Measurements from ENCODE around the gene TLL1.

The TLL1 gene

GRCh38 chr4:166144607-166145006 lies 271.6 kb downstream of the TLL1 start:
- no peaks in the 10 kb centered on the region for H3K9me3 ChIP-seq (ENCODE audit: control insufficient read depth, insufficient read depth, low read length)
- H3K36me3 ChIP-seq (ENCODE audit: control insufficient read depth, low read length): no peaks in the 10 kb centered on the region
- no peaks in the 10 kb centered on the region for H3K27me3 ChIP-seq (ENCODE audit: control insufficient read depth, low read length)
- H3K27ac ChIP-seq (ENCODE audit: low read depth, low read length): no peak overlapping the region
- no peaks in the 10 kb centered on the region for H3K79me2 ChIP-seq (ENCODE audit: control insufficient read depth, low read length)
- no peaks in the 10 kb centered on the region for H3F3A ChIP-seq (ENCODE audit: control insufficient read depth, insufficient read depth)
- H3K9me2 ChIP-seq (replicated peaks; ENCODE audit: control insufficient read depth, low read length): no peaks in the 10 kb centered on the region
- H4K20me1 ChIP-seq (ENCODE audit: control insufficient read depth, insufficient read depth, low read depth, low read length): no peaks in the 10 kb centered on the region
- H3K4me3 ChIP-seq (ENCODE audit: low read length): no peak overlapping the region
- no peaks in the 10 kb centered on the region for H3K4me1 ChIP-seq (ENCODE audit: control insufficient read depth, low read length)
- TF ChIP-seq CTCF (IDR thresholded peaks at IDR 0.05; ENCODE audit: low read depth, low read length, poor library complexity, severe bottlenecking) (no peak), EZH2phosphoT487 (IDR thresholded peaks at IDR 0.05; ENCODE audit: borderline replicate concordance, low read length) (no peak)
- no peak overlapping the region for H3K4me2 ChIP-seq (ENCODE audit: low read length)

- Histone ChIP-seq H3K4me1 (ENCODE audit: control insufficient read depth, low read length) (no peaks in the 10 kb centered on the region), H3K9me3 (ENCODE audit: control insufficient read depth, insufficient read depth, low read length) (no peaks in the 10 kb centered on the region), H3K27ac (ENCODE audit: low read depth, low read length) (no peak overlapping the region), H3F3A (ENCODE audit: control insufficient read depth, insufficient read depth) (no peaks in the 10 kb centered on the region), H3K36me3 (ENCODE audit: control insufficient read depth, low read length) (no peaks in the 10 kb centered on the region), H3K27me3 (ENCODE audit: control insufficient read depth, low read length) (no peaks in the 10 kb centered on the region), H4K20me1 (ENCODE audit: control insufficient read depth, insufficient read depth, low read depth, low read length) (no peaks in the 10 kb centered on the region), H3K4me3 (ENCODE audit: low read length) (no peak overlapping the region), H3K4me2 (ENCODE audit: low read length) (no peak overlapping the region), H3K79me2 (ENCODE audit: control insufficient read depth, low read length) (no peaks in the 10 kb centered on the region), H3K9me2 (replicated peaks; ENCODE audit: control insufficient read depth, low read length) (no peaks in the 10 kb centered on the region)
- TF ChIP-seq EZH2phosphoT487 (IDR thresholded peaks at IDR 0.05; ENCODE audit: borderline replicate concordance, low read length) (no peak), CTCF (IDR thresholded peaks at IDR 0.05; ENCODE audit: low read depth, low read length, poor library complexity, severe bottlenecking) (no peak)
These were observed 273.9 kb downstream of the TLL1 start for GRCh38 chr4:166146806-166147540.
